HCT116 (cell line): ENCODE data around the gene SLC30A4. TPM values are rescaled to one million over a fixed set of nuclear protein-coding genes. Genes with fewer than 3 reads are reported as not detected.

Experiments used
- ATAC-seq: fragments of 200-7000 bp; cut with Tn5 transposase; 2 replicates; pipeline ENCODE4 v1.9.1; 2020; ENCODE audit warnings: mild to moderate bottlenecking, moderate library complexity
- BruUV-seq: library from RNA; stranded (reverse); fragments of 400-500 nt; replicated peaks from 2 replicates; lab custom pipeline; 2021; lab: Mats Ljungman, UMichigan
- CTCF ChIA-PET: fragments of 300-600 bp; sonication (Branson Sonifier 250); formaldehyde crosslinking; loops from one replicate; lab custom pipeline; 2021; ENCODE audit warnings: antibody characterized with exemption; lab: Charles Lee
- POLR2A ChIA-PET: fragments of 300-600, 350-600 bp; sonication (Branson Sonifier 250); formaldehyde crosslinking; loops from one replicate; lab custom pipeline; 2021; ENCODE audit warnings: antibody characterized with exemption; lab: Charles Lee
- RAD21 ChIA-PET, 2 experiments: fragments of 300-600 bp; sonication (Branson Sonifier 250); formaldehyde crosslinking; loops; one replicate each; lab custom pipeline; 2023; ENCODE audit warnings: low total read pairs in 2 of 2; ENCODE audit not compliant: uncharacterized antibody in 2 of 2, unreplicated experiment in 2 of 2, low non-redundant PET in 1 of 2; lab: Charles Lee
- DNase-seq: peaks from one replicate; pipeline ENCODE4 v3.0.0-alpha.2; 2010; ENCODE audit warnings: low read depth, low spot score
- H2AFZ ChIP-seq: fragments of 200-600 bp; shearing (Covaris generic), sonication (generic); 2 replicates; pipeline ENCODE4 v1.6.1; 2017; ENCODE audit warnings: low read depth, mixed run types, mixed read lengths, antibody characterized with exemption, low read length; ENCODE audit not compliant: poor library complexity, severe bottlenecking
- H3K27ac ChIP-seq: 2 replicates; pipeline ENCODE4 v1.5.1; 2012; ENCODE audit warnings: low read depth, low read length
- H3K27me3 ChIP-seq: fragments of 200-600 bp; sonication (generic); 2 replicates; pipeline ENCODE4 v1.6.1; 2016; ENCODE audit warnings: mixed run types, low read length, mixed read lengths; ENCODE audit not compliant: insufficient read depth
- H3K36me3 ChIP-seq, 2 experiments: fragments of 200-500 bp in 1 of 2; fragments of 200-600 bp in 1 of 2; sonication (Bioruptor generic) in 1 of 2; sonication (generic) in 1 of 2; 2 replicates each; pipeline versions ENCODE4 v1.5.1 to v1.6.1; 2014 to 2016; ENCODE audit warnings: low read length in 2 of 2, inconsistent platforms in 1 of 2, mixed read lengths in 1 of 2, mixed run types in 1 of 2; ENCODE audit not compliant: insufficient read depth in 2 of 2, control insufficient read depth in 1 of 2
- H3K4me1 ChIP-seq, 2 experiments: fragments of 200-600 bp in 1 of 2; sonication (generic) in 1 of 2; 2 replicates each; pipeline versions ENCODE4 v1.5.1 to v1.6.1; 2012 to 2017; ENCODE audit warnings: low read length in 2 of 2, inconsistent platforms in 1 of 2, mild to moderate bottlenecking in 1 of 2, mixed read lengths in 1 of 2, mixed run types in 1 of 2, moderate library complexity in 1 of 2; ENCODE audit not compliant: insufficient read depth in 2 of 2, control insufficient read depth in 1 of 2
- H3K4me2 ChIP-seq: fragments of 200-600 bp; sonication (generic); 2 replicates; pipeline ENCODE4 v1.6.1; 2017; ENCODE audit warnings: mixed run types, low read length, mixed read lengths
- H3K4me3 ChIP-seq, 2 experiments: fragments of 200-600 bp in 1 of 2; sonication (generic) in 1 of 2; replicated peaks in 1 of 2; 2 replicates each; pipeline ENCODE4 v1.5.1; 2011 to 2016; ENCODE audit warnings: low read length in 2 of 2, control low read depth in 1 of 2, low read depth in 1 of 2, mild to moderate bottlenecking in 1 of 2, mixed read lengths in 1 of 2, mixed run types in 1 of 2
- H3K79me2 ChIP-seq: fragments of 200-600 bp; sonication (generic); 2 replicates; pipeline ENCODE4 v1.6.1; 2017; ENCODE audit warnings: mild to moderate bottlenecking, mixed run types, low read length, moderate library complexity, mixed read lengths; ENCODE audit not compliant: insufficient read depth
- H3K9ac ChIP-seq: fragments of 200-600 bp; sonication (generic); 2 replicates; pipeline ENCODE4 v1.6.1; 2016; ENCODE audit warnings: low read length, mixed read lengths
- H3K9me2 ChIP-seq: fragments of 200-600 bp; sonication (generic), shearing (Covaris generic); 2 replicates; pipeline ENCODE4 v1.6.1; 2017; ENCODE audit warnings: mixed run types, mild to moderate bottlenecking, moderate library complexity; ENCODE audit not compliant: insufficient read depth
- H3K9me3 ChIP-seq, 2 experiments: fragments of 200-500 bp in 1 of 2; fragments of 200-600 bp in 1 of 2; sonication (Bioruptor generic) in 1 of 2; sonication (generic) in 1 of 2; 2 replicates each; pipeline ENCODE4 v1.6.1; 2014 to 2017; ENCODE audit warnings: low read length in 2 of 2, mixed read lengths in 2 of 2, inconsistent platforms in 1 of 2, low read depth in 1 of 2, mild to moderate bottlenecking in 1 of 2, mixed run types in 1 of 2, moderate library complexity in 1 of 2; ENCODE audit not compliant: control insufficient read depth in 1 of 2, insufficient read depth in 1 of 2
- H4K20me1 ChIP-seq: fragments of 200-600 bp; sonication (generic), shearing (Covaris generic); 2 replicates; pipeline ENCODE4 v1.6.1; 2017; ENCODE audit warnings: mixed run types, mild to moderate bottlenecking, moderate library complexity; ENCODE audit not compliant: insufficient read depth
- CBX3 ChIP-seq: IDR thresholded peaks from 2 replicates; pipeline ENCODE4 v1.6.1; 2012; ENCODE audit warnings: low read depth
- EGR1 ChIP-seq: IDR thresholded peaks from 2 replicates; pipeline ENCODE4 v1.6.1; 2012; ENCODE audit warnings: low read depth
- ELF1 ChIP-seq: IDR thresholded peaks from 2 replicates; pipeline ENCODE4 v1.6.1; 2012; ENCODE audit warnings: low read depth, borderline replicate concordance
- EZH2 ChIP-seq: fragments of 200-600 bp; sonication (generic); IDR thresholded peaks from 2 replicates; pipeline ENCODE4 v1.6.1; 2017; ENCODE audit warnings: antibody characterized with exemption, mixed run types
- JUND ChIP-seq: IDR thresholded peaks from 2 replicates; pipeline ENCODE4 v1.6.1; 2012
- POLR2AphosphoS5 ChIP-seq: IDR thresholded peaks from 2 replicates; pipeline ENCODE4 v1.6.1; 2011; ENCODE audit warnings: mild to moderate bottlenecking, low read depth, low read length, moderate library complexity
- RAD21 ChIP-seq: IDR thresholded peaks from 2 replicates; pipeline ENCODE4 v1.6.1; 2012; ENCODE audit warnings: low read depth, mild to moderate bottlenecking
- SIN3A ChIP-seq: IDR thresholded peaks from 2 replicates; pipeline ENCODE4 v1.6.1; 2012; ENCODE audit warnings: low read depth
- SRF ChIP-seq: IDR thresholded peaks from 2 replicates; pipeline ENCODE4 v1.6.1; 2012; ENCODE audit warnings: low read depth
- TCF7L2 ChIP-seq: IDR thresholded peaks from 2 replicates; pipeline ENCODE4 v1.7.0; 2011; ENCODE audit warnings: borderline replicate concordance, inconsistent platforms; ENCODE audit not compliant: insufficient read depth, insufficient read length; ENCODE audit errors: extremely low read depth
- ZNF274 ChIP-seq: fragments of 200-500 bp; sonication (Bioruptor generic); IDR thresholded peaks from 2 replicates; pipeline ENCODE4 v1.6.1; 2014; ENCODE audit warnings: mild to moderate bottlenecking, low read depth, low read length, inconsistent platforms
- intact Hi-C: fragments of 100-400 bp; cut with micrococcal nuclease; formaldehyde crosslinking; loops from 2 replicates; pipeline ENCODE4 v1.10.0; 2022
- total RNA-seq: library from RNA; stranded (reverse); gene quantifications from one replicate; pipeline ENCODE4 v1.2.1, GENCODE V29; 2021; ENCODE audit not compliant: unreplicated experiment
- TF ChIP-seq, protein P1 (sequence below): IDR thresholded peaks from 2 replicates; pipeline ENCODE4 v1.6.1; 2012; ENCODE audit warnings: low read depth
- TF ChIP-seq, protein P2 (sequence below): IDR thresholded peaks from 2 replicates; pipeline ENCODE4 v1.6.1; 2012

The SLC30A4 gene
- total RNA-seq, 1 experiment from 2014 or later, result 2.7 TPM

DNA sequence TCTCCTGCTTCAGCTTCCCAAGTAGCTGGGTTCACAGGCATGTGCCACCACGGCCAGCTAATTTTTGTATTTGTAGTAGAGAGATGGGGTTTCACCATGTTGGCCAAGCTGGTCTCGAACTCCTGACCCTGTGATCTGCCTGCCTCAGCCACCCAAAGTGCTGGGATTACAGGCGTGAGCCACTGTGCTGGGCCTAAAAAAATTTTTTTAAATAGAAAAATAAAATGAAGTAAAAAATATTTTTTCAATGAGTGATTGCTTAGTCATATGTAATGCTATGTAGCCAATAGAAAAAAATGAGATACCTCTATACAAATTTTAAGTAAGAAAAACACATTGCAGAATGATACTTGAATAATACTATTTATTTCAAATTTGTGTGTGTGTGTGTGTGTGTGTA lies 27.9 kb upstream of the SLC30A4 start (continued):
- no peak for TF ChIP-seq CBX3
- no peak for TF ChIP-seq EZH2
- TF ChIP-seq, all 23 proteins: peak for 0

DNA sequence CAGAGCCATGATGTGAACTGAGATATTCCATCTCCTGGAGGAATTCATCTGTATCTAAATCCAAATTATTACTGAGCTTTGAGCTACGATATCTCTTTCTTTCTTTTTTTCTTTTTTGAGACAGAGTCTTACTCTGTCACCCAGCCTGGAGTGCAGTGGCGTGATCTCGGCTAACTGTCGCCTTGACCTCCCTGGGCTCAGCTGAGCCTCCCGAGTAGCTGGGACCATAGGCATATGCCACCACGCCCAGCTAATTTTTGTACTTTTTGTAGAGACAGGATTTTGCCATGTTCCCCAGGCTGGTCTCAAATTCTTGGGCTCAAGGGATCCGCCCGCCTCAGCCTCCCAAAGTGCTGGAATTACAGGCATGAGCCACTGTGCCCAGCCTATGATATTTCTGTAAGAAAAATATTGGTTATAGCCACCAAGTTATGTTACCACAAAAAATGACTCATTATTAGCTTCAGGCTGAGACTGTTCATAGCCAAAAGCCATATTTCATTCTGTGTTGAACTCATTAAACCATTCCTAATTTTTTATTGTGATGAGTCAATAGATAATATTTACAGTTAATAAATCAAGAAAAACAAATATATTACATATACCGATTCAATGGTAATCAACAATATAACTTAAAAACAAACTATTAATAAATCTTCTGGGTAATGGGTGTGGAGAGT lies 27.1 kb upstream of the SLC30A4 start:
- DNase-seq, result no peak
- TF ChIP-seq TCF7L2, result no peak
- no peak for TF ChIP-seq SIN3A
- TF ChIP-seq ZNF274, result no peak
- no peak for TF ChIP-seq RAD21
- TF ChIP-seq, protein P1, sequence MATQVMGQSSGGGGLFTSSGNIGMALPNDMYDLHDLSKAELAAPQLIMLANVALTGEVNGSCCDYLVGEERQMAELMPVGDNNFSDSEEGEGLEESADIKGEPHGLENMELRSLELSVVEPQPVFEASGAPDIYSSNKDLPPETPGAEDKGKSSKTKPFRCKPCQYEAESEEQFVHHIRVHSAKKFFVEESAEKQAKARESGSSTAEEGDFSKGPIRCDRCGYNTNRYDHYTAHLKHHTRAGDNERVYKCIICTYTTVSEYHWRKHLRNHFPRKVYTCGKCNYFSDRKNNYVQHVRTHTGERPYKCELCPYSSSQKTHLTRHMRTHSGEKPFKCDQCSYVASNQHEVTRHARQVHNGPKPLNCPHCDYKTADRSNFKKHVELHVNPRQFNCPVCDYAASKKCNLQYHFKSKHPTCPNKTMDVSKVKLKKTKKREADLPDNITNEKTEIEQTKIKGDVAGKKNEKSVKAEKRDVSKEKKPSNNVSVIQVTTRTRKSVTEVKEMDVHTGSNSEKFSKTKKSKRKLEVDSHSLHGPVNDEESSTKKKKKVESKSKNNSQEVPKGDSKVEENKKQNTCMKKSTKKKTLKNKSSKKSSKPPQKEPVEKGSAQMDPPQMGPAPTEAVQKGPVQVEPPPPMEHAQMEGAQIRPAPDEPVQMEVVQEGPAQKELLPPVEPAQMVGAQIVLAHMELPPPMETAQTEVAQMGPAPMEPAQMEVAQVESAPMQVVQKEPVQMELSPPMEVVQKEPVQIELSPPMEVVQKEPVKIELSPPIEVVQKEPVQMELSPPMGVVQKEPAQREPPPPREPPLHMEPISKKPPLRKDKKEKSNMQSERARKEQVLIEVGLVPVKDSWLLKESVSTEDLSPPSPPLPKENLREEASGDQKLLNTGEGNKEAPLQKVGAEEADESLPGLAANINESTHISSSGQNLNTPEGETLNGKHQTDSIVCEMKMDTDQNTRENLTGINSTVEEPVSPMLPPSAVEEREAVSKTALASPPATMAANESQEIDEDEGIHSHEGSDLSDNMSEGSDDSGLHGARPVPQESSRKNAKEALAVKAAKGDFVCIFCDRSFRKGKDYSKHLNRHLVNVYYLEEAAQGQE, result no peak
- TF ChIP-seq SRF, result no peak
- no peak for TF ChIP-seq JUND
- no peak for TF ChIP-seq CBX3
- no peak for TF ChIP-seq EGR1
- TF ChIP-seq, protein P2, sequence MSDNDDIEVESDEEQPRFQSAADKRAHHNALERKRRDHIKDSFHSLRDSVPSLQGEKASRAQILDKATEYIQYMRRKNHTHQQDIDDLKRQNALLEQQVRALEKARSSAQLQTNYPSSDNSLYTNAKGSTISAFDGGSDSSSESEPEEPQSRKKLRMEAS, result no peak
- TF ChIP-seq POLR2AphosphoS5, result no peak
- no peak for TF ChIP-seq ELF1
- no peak for ATAC-seq
- H3K9ac ChIP-seq, result no peak overlapping the region
- H3K79me2 ChIP-seq, result no peaks in the 10 kb centered on the region
- no peaks in the 10 kb centered on the region for H3K4me1 ChIP-seq
- H3K36me3 ChIP-seq, result no peaks in the 10 kb centered on the region
- no peaks in the 10 kb centered on the region for H3K9me2 ChIP-seq
- H4K20me1 ChIP-seq, result no peaks in the 10 kb centered on the region
- no TSS peak for BruUV-seq
- no peak overlapping the region for H3K27ac ChIP-seq
- ChIA-PET RAD21 (no interaction called here), POLR2A (no interaction called here), CTCF (no interaction called here)
- H3K4me3 ChIP-seq, result no peak overlapping the region
- intact Hi-C loops, result no loop called here
- no peaks in the 10 kb centered on the region for H3K27me3 ChIP-seq
- H3K4me2 ChIP-seq, result no peak overlapping the region
- H2AFZ ChIP-seq, result no peak overlapping the region
- no peaks in the 10 kb centered on the region for H3K9me3 ChIP-seq
